ENCODE results near the gene DHCR24.
A peak's percentile ranks its signal among the peaks of the same experiment; 100 is the strongest.

DHCR24 gene

DNA sequence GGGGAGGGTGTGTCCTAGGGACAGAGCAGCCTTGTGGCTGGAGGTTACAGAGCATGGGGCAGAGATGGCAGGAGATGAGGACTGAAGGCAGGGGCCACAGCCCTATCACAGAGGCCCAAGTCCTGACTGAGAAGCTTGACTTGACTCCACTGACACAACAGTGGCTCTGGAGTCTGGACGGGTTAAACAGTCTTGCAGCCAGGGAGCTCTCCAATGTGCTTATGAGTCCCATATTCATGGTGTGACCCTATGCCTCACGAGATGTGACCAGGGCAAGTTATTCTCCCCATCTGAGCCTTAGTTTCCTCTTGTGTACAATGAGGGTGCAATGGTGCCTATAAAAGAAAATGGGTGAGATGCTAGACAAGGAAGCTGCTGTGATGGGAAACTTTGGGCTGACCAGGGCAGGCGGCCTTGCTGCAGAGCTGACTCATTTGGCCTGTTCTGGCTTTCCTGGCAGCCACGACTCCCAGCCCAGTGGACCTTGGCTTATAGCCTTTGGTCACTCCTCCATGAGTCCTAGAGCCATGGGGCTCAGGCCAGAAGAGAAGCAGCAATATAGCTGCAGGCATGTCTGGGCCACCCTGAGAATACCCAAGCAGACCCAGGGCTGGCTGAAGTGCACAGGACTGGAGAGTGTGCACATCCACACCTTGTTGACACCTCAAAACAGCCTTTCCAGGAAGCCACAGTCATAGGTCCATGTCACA is 83.1 kb downstream of the DHCR24 start:
- DNase-seq (ENCODE audit: low read depth in 2 of 2): no peak

DNA sequence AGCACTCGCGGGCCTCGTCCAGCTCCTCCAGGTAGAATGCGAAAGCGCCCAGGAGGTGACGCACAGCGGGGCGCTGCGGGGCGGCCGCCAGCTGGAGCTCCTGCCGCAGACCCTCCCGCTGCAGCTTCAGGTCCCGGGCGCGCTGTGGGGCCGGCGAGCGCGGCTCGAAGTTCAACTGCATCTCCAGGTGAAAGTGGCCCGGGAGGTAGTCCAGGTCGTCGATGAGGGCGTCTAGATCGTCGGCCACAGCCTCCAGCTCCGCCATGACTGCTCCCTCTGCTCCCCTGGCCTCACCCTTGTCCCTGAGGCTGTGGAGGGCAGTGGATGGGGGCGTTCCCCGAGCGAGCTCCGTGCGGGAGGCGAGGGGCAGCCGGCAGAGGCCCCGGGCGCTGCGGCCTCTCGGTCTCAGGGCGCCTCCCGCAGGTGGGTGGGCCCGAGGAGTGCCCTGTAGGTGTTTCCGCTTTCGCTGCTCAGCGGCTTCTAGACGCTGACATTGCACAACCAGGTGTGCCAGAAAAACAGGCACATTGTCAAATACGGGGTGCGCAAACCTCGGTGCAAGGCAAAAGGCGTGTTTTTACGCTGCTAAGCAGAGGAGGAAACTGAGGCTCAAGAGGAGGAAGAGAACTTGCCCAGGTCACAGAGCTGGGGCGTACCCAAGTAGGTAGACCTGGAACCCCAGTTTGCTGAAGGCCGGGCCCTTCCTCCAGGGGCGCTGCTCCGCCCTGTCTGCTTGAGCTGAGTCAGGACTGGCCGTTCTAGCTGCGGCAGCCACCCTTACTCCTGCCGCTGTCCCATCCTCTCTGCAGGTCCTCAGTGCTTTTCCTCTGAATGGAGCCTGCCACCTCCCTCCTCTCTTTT is 85.9 kb downstream of the DHCR24 start, which contains the start of gene TTC22:
Gene TTC22 (minus strand): TSS at position 425 of the 861 bp plus-strand sequence. CDS start 160 bp downstream, at position 265.
- DNase-seq (ENCODE audit: low read depth in 2 of 2): peak; percentile 40 to 51

DNA sequence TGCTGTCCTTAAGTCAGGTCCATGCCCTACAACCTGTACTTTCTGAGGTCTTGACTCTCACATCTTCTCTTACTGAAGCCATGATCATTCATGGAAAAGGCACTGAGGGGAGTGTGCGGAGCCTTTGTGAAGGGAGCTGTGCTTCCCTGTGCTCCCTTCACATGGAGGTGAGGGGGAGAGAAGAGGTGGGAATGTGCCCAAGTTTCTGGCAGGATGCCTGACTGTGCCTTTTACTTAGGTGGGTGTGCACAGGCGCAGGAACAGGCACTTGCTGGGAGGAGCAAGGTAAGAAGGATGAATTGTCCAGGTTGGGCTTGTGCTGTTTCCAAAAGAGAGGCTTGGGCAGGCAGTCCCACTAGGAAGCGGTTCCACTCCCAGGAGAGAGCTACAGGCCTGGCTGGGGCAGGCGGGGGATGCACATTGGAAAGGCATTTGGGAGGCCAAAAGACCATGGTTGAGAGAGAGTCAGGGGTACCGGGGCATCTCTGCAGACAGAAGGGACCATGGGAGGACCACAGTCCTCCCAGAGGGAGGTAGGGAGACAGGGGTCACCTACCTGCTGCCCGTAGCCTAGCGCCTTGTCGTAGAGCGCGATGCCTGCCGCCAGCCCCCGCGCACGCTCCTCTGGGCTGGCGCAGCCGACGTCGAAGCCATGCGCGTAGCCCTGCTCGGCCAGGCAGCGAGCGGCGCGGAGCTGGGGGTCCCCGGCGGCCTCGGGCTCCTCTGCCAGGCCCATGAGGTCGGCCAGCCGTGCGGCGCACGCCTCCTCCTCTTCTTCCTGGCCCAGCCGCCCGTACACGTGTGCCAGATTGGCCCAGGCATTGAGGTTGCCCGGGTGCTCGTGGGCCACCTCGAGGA is 86.7 kb downstream of the DHCR24 start:
- no peak for DNase-seq (ENCODE audit: low read depth in 2 of 2)

Measured in stimulated activated CD8-positive, alpha-beta memory T cell treated with anti-CD3 and anti-CD28 coated beads, Interleukin-2, amount 100 ng/mL, for 1 hour (primary cell).